GOT3 (cell line): ENCODE data around the gene WDR26.
A peak's percentile ranks its signal among the peaks of the same experiment; 100 is the strongest.
"Not testable (repeated sequence)": the region's sequence is repeated elsewhere in the genome, so short reads cannot be mapped to it uniquely, and the experiment has no call there.

Experiments
- DNase-seq: peaks from one replicate; lab custom pipeline; 2025; ENCODE audit warnings: mixed read lengths; lab: John Stamatoyannopoulos, UW

The WDR26 gene

GRCh38 chr1:224434691-224435317 lies at the start of gene WDR26:
Gene WDR26 (minus strand): TSS chr1:224434797.
- peak; percentile 38 for DNase-seq

DNA sequence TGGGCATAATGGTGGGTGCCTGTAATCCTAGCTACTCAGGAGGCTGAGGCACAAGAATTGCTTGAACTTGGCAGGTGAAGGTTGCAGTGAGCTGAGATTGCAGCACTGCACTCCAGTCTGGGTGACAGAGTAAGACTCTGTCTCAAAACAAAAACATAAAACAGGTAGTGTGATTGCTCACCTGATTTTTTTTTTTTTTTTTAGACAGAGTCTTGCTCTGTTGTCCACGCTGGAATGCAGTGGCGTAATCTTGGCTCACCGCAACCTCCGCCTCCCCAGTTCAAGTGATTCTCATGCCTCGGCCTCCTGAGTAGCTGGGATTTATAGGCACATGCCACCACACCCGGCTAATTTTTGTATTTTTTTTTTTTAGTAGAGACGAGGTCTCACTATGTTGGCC lies 48.6 kb upstream of the WDR26 start:
- DNase-seq = not testable (repeated sequence)

DNA sequence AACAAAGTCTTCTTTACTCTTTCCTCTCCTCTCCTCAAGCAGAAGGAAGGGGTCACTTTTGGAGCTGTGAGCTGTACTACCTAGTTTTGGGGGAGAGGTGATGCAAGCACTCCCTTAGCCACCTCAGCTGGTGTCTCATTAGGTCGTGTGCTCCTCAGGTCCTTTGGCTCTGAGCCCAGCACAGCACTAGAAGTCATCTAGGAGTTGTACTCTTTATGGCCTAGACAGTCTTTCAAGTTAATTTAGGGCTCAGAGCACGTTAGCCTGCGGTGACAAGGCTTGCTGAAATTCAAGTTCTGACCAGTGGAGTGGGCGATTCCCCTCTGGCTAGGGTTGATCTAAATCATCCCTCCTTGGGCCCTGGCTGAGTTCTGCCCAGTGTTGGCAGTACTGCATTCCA lies 48.0 kb upstream of the WDR26 start:
- DNase-seq = no peak

GRCh38 chr1:224481601-224482000 lies 47.0 kb upstream of the WDR26 start:
- no peak for DNase-seq

DNA sequence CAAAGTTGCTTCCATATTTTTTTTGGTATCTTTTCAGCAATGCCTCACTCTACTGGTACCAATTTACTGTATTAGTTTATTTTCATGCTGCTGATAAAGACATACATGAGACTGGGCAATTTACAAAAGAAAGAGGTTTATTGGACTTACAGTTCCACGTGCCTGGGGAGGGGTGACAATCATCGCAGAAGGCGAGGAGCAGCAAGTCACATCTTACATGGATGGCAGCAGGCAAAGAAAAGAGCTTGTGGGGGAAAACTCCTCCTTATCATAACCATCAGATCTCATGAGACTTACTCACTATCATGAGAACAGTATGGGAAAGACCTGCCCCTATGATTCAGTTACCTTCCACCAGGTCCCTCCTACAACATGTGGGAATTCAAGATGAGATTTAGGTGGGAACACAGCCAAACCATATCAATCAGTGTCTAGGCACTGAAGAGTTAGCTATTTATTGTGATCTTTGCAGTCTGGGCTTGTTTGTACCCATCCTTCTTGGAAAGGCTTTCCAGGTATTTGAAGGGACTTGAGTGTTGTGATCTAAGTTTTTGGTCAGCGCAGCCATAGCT lies 46.4 kb upstream of the WDR26 start:
- not testable (repeated sequence) for DNase-seq

DNA sequence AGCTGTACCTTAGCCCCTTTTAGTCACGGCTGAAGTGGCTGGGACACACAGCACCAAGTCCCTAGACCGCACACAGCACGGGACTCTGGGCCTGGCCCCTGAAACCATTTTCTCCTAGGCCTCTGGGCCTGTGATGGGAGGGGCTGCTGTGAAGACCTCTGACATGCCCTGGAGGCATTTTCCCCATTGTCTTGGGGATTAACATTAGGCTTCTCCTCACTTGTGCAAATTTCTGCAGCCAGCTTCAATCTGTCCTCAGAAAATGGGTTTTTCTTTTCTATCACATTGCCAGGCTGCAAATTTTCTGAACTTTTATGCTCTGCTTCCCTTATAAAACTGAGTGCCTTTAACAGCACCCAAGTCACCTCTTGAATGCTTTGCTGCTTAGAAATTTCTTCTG lies 45.6 kb upstream of the WDR26 start:
- not testable (repeated sequence) for DNase-seq

- DNase-seq = no peak
Measured at GRCh38 chr1:224472806-224473205, 38.2 kb upstream of the WDR26 start.

DNA sequence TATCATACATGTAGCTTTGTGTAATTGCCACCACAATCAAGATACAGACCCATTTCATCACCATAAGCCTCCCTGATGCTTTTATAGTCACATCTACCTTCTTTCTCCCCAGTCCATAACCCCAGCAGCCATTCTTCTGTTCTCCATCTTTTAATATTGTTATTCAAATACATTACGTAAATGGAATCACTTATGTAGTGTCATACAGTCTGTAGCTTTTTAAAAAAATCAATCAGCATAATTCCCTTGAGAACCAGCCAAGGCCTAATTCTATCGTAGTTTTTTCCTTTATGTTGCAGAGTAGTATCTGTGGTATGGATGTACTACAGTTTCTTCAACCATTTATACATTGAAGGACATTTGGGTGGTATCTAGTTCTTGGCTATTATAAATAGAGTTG lies 31.6 kb upstream of the WDR26 start:
- DNase-seq = no peak

DNA sequence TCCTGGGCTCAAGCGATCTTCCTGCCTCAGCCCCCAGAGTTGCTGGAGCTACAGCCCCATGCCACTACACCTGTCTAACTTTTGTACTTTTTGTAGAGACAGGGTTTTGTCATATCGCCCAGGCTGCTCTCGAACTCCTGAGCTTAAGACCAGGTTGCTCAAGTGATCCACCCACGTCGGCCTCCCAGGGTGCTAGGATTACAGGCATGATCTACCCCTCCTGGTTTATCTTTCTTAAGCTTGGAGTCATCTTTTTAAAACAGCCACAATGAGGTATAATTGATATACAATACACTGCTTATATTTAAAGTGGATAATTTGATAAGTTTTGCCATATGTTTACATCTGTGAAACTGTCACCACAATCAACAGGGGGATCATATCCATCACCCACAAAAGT lies 25.4 kb upstream of the WDR26 start:
- DNase-seq = no peak

GRCh38 chr1:224458996-224459395 lies 24.4 kb upstream of the WDR26 start:
- no peak for DNase-seq

- DNase-seq = no peak
Measured at GRCh38 chr1:224458296-224458695, 23.7 kb upstream of the WDR26 start.

DNA sequence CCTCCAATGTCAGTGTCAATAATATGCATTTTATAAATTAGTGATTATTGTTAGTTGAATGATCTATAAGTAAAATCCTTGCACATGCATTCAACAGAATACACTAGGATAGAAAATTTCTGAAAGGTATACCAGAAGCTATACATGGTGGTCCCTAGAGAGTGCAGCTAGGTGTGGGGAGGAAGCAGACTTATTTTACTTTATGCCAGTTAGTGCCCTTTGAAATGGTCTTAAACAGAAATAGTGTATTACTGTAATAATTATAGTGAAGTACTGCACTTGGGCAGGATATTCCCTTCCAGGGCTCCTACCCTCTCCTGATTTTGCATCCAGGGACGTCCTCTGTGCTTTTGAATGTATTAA lies 23.2 kb upstream of the WDR26 start:
- no peak for DNase-seq

DNA sequence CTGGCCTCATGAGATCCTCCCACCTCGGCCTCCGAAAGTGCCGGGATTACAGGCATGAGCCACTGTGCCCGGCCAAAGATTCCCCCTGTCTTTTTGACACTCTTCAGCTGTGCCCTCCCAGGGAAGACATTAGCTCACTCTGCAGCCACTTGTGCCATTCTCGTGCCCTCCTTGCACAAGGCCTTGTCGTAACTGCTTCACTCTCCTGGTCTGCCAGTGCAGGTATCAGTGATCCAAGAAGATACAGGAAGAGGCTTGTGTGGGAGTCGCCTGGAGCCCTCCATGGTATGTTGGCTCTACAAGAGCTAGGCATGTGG lies 22.0 kb upstream of the WDR26 start:
- no peak for DNase-seq

- DNase-seq = no peak
Measured at GRCh38 chr1:224454402-224455055, 19.9 kb upstream of the WDR26 start.

DNA sequence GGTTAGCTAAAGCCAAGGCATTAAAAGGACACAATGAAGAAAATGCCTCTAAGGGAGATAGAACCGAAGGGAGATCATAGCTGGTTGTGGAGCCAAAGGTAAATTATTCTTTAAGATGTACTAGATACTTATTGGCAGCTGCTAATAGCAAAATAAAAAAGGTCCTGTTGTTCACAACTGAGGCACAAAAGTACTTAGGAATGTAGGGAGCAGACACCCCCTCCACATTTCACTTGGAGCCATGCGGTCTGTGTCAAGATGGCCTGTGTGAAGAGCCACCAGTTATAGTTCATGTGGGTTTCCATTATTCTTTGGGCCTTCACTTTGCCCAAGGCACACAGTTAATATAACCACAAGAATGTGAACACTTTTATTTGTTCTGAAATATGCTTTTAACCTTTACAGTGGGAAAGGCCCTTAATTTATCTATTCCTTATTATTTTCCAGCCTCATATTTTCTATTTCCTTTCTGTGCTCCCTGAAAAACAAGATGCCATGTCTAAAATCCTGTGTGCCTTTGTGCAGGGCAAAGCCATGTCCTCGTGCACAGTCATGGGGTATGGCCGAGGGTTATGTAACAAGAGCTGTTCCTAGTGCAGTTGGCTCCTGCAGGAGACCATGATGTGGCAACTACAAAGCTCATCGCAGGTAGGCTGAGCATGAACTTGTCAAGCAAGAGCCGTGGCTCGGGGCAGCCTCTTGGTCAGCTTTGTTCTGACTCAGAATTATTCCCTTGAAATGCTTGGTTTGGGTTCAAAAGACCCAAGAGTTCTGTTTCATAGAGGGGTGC lies 16.2 kb upstream of the WDR26 start:
- DNase-seq = no peak

GRCh38 chr1:224450159-224450558 lies 15.6 kb upstream of the WDR26 start:
- DNase-seq = no peak

DNA sequence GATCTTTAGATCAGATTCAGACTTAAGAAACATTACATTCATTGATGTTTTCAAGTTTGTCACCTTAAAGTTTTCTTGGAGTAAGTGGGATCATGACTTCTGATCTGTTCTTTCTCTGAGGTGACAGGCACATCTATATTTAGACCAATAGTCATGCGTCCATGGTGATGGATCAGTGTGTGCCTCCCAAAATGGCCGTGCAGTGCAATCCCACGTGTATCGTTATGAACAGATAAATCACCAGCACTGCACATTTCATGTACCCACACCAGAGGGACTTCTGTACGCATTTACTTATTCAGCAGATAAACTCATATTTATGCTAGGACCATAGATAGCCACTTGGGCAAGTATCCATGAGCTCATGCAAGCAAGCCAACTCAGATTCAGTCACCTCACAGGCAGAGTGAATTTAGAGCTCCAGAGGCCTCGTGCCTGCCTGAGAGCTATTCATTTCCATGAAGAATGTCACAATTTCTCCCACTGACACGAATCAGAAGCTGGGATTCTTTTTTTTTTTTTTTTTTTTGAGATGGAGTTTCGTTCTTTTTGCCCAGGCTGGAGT lies 13.9 kb upstream of the WDR26 start:
- no peak for DNase-seq

DNA sequence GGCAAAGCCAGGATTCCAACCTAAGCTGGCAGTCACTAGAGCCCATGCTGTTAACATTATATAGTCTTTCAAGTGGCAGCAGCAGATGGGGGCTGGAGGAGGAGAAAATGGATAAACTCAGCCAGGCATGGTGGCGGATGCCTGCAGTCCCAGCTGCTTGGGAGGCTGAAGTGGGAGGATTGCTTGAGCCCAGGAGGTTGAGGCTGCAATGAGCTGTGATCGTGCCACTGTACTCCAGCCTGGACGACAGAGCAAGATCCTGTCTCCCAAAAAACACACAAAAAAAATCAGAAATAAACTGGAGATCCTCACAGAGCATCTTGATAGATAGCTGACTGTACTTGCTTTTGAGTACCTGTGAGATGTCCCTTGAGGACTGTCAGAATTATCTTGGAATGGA lies 13.4 kb upstream of the WDR26 start:
- DNase-seq = no peak

DNA sequence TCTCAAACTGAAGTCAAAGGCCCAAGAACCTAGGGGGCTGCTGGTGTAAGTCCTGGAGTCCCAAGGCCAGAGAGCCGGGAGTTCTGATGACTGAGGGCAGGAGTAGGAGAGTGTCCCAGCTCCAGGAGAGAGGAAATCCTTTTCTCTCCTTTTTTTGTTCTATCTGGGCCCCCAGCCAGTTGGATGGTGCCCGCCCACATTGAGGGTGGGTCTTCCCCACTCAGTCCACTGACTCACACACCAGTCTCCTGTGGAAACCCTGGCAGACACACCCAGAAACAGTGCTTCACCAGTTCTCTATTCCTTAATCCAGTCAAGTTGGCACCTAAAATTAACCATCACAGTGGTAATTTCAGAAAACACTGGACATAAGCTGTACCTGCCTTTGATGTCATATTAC lies 12.7 kb upstream of the WDR26 start:
- DNase-seq = no peak

DNA sequence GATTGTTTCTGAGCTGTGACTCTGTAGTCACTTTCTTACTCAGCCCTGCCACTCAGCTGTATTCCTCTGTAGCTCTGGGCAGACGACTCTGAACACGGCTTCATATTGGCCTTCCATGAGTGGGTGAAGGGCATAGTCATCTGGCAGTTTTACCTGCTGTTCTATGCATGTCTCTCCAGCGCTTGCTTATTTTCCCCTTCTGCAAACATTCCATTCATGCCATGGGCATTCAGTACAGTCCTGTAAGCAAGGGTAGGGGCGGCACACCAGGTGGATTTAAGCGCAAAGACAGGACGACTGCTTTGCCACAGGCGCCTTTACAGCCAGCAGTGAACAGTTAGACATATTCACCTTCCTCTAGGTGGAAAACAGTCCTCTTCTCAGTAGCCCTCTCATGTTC lies 4.4 kb upstream of the WDR26 start:
- DNase-seq = no peak

DNA sequence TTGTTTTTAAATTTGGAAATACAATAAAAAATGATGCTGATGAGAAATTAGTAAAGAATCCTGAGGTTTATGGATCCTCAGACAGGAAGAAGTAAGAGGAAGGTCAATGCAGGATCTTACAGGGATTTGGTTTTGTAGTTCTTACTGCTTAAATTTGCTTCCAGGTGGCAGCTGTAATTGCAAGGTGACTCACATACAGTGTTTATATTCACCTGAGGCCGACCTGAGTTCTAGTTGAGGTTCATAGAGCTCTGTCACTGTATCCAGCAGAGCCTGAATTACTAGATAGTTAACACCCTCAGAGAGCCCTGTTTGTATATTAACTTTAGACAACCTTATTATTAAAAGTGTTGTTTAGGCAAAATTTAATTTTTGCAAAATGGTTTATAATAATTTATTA lies 1.4 kb upstream of the WDR26 start:
- no peak for DNase-seq

DNA sequence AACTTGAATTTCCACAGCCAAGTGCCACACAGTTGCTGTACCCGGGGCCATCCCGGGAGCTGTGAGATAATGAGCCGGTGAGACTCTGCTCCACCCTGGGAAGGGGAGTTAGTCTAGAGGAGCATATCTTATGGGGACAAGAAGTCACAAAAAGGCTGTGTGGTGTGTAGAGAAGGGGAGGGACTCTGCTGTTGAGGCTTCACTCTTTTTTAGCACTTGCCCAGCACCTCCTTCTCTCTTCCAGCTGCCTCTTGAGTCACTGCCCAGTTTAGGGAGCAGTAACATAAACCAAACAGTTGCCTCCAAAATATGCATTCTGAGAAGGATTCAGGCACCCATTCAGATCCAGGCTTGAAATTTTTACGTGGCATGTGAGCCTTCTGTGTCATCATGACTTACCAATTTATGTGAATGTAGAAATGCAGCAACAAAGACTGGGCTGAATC lies 744 bp upstream of the WDR26 start:
- DNase-seq = no peak
